Gastrocnemius medialis (tissue), 4 donors: ENCODE data around the gene TP53I13. TPM values are rescaled to one million over a fixed set of nuclear protein-coding genes. Genes with fewer than 3 reads are reported as not detected.
A peak's percentile ranks its signal among the peaks of the same experiment; 100 is the strongest.

Experiments used
- ATAC-seq, 2 donors: fragments of 150-250 bp; one replicate each; pipeline ENCODE4 v1.9.1; 2016
- DNase-seq, 2 donors: peaks; one replicate each; pipeline ENCODE4 v3.0.0-alpha.2; 2019
- H3K27ac ChIP-seq, 4 donors: fragments of 200-600 bp; sonication (generic); 1 replicate in 1 of 4; 2 replicates in 3 of 4; pipeline ENCODE4 v1.5.1; 2016 to 2018; ENCODE audit warnings: mild to moderate bottlenecking in 2 of 4, moderate library complexity in 1 of 4
- H3K27me3 ChIP-seq, 3 donors: fragments of 200-600 bp; sonication (generic) in 2 of 3; 1 replicate in 1 of 3; 2 replicates in 2 of 3; pipeline versions ENCODE4 v1.5.1 to v1.6.0; 2016 to 2019; ENCODE audit warnings: mild to moderate bottlenecking in 1 of 3, moderate library complexity in 1 of 3
- H3K36me3 ChIP-seq, 2 donors: fragments of 200-600 bp; sonication (generic) in 1 of 2; one replicate each; pipeline ENCODE4 v1.5.1; 2017 to 2018
- H3K4me1 ChIP-seq, 2 donors: fragments of 200-600 bp; sonication (generic) in 1 of 2; one replicate each; pipeline ENCODE4 v1.5.1; 2016 to 2017; ENCODE audit warnings: mild to moderate bottlenecking in 2 of 2
- H3K4me3 ChIP-seq, 4 donors: fragments of 200-600 bp; sonication (generic) in 3 of 4; 1 replicate in 1 of 4; 2 replicates in 3 of 4; pipeline ENCODE4 v1.5.1; 2016 to 2019; ENCODE audit warnings: mild to moderate bottlenecking in 2 of 4
- H3K9me3 ChIP-seq, 3 donors: fragments of 200-600 bp; sonication (generic) in 2 of 3; 1 replicate in 1 of 3; 2 replicates in 2 of 3; pipeline ENCODE4 v1.5.1; 2016 to 2019
- CTCF ChIP-seq, 5 experiments: fragments of 450-650 bp in 3 of 5; fragments of 200-600 bp in 2 of 5; sonication (generic) in 2 of 5; IDR thresholded peaks in 4 of 5; conservative IDR thresholded peaks in 1 of 5; 1 replicate in 4 of 5; 2 replicates in 1 of 5; pipeline ENCODE4 v1.5.1; 2016 to 2019; ENCODE audit warnings: antibody characterized with exemption in 5 of 5, mild to moderate bottlenecking in 3 of 5, moderate library complexity in 3 of 5
- POLR2A ChIP-seq, 2 donors: fragments of 450-650 bp; IDR thresholded peaks; one replicate each; pipeline ENCODE4 v1.6.1; 2017; ENCODE audit warnings: antibody characterized with exemption in 2 of 2, mild to moderate bottlenecking in 2 of 2, moderate library complexity in 2 of 2
- in situ Hi-C, 4 donors: fragments of 200-750 bp; cut with MboI; loops; one replicate each; pipeline versions ENCODE4 v1.15.0 to v1.8.0; 2017; ENCODE audit warnings: low sequenced_read_pairs in 4 of 4
- intact Hi-C: fragments of 100-400 bp; cut with DNase I; formaldehyde crosslinking; loops from one replicate; pipeline ENCODE4 v1.15.1; 2023; ENCODE audit warnings: low total_unique reads
- total RNA-seq, 4 donors: library from RNA; depleted of rRNA; stranded (reverse); fragments of >200 nt; gene quantifications; one replicate each; pipeline versions ENCODE4 v1.1.0 to v1.2.3, GENCODE V29; 2016

Gene TP53I13
- total RNA-seq, result 10 to 100 TPM; 31.0 to 50.2 (median 32.1) TPM

- peak within 1 kb of the TSS; percentile 66 to 82 (median 79) for H3K4me3 ChIP-seq
- intact Hi-C loops (loop anchor here (1.0 to 10.0 kb wide), 3 partner anchors 178 to 424 kb away; partner anchors contain the start of genes SSH2 and TAOK1), in situ Hi-C loops (loop anchor here in 1 of 4 donors (25.0 kb wide), 1 partner anchor 369 kb away; the partner anchor contains the start of genes EFCAB5 and SSH2)
- H3K27me3 ChIP-seq, result peaks cover 0 to 5% (median 0%) of the 10 kb centered on the region in 3 donors
- no peaks in the 10 kb centered on the region for H3K9me3 ChIP-seq
- peak; percentile 66 to 86 for TF ChIP-seq POLR2A (IDR thresholded peaks at IDR 0.05)
- no peak for TF ChIP-seq CTCF (IDR thresholded peaks at IDR 0.05 in 4 of 5, conservative IDR thresholded peaks at IDR 0.05 in 1 of 5)
- DNase-seq (peak; percentile 62 to 76), ATAC-seq (peak; percentile 61 to 69)
- peaks cover 17 to 28% of the 10 kb centered on the region in 2 donors for H3K4me1 ChIP-seq
- peak within 1 kb of the TSS; percentile 85 to 93 (median 86) for H3K27ac ChIP-seq
- no peaks in the 10 kb centered on the region for H3K36me3 ChIP-seq
Observed at GRCh38 chr17:29568331-29569244, at the start of gene TP53I13. TSS of gene TP53I13 (plus strand) at chr17:29568701. CDS start at chr17:29568759, 58 bp downstream.

- peaks cover 0 to 43% of the 10 kb centered on the region in 2 donors for H3K36me3 ChIP-seq
- TF ChIP-seq CTCF (IDR thresholded peaks at IDR 0.05 in 4 of 5, conservative IDR thresholded peaks at IDR 0.05 in 1 of 5) (no peak), POLR2A (IDR thresholded peaks at IDR 0.05) (no peak)
- H3K27me3 ChIP-seq, result no peaks in the 10 kb centered on the region
- DNase-seq (no peak), ATAC-seq (no peak)
- H3K4me1 ChIP-seq, result no peaks in the 10 kb centered on the region
- intact Hi-C loops (no loop called here), in situ Hi-C loops (no loop called here)
- H3K4me3 ChIP-seq, result no peak overlapping the region
- H3K27ac ChIP-seq, result no peak overlapping the region
- H3K9me3 ChIP-seq, result no peaks in the 10 kb centered on the region
Observed at GRCh38 chr17:29524692-29525091, 43.8 kb upstream of the TP53I13 start.

- Histone ChIP-seq H3K27ac (no peak overlapping the region), H3K9me3 (no peaks in the 10 kb centered on the region), H3K4me1 (no peaks in the 10 kb centered on the region), H3K36me3 (peaks cover 0 to 40% of the 10 kb centered on the region in 2 donors), H3K27me3 (no peaks in the 10 kb centered on the region), H3K4me3 (no peak overlapping the region)
- DNase-seq, result no peak
- no peak for ATAC-seq
- intact Hi-C loops (no loop called here), in situ Hi-C loops (no loop called here)
- no peak for TF ChIP-seq CTCF (IDR thresholded peaks at IDR 0.05 in 4 of 5, conservative IDR thresholded peaks at IDR 0.05 in 1 of 5)
- TF ChIP-seq POLR2A (IDR thresholded peaks at IDR 0.05), result no peak
Observed at GRCh38 chr17:29526322-29526721, 42.2 kb upstream of the TP53I13 start.

GRCh38 chr17:29533976-29534375 lies 34.5 kb upstream of the TP53I13 start:
- DNase-seq (no peak), ATAC-seq (no peak)
- no peaks in the 10 kb centered on the region for H3K9me3 ChIP-seq
- TF ChIP-seq POLR2A (IDR thresholded peaks at IDR 0.05) (no peak), CTCF (IDR thresholded peaks at IDR 0.05 in 4 of 5, conservative IDR thresholded peaks at IDR 0.05 in 1 of 5) (no peak)
- H3K4me3 ChIP-seq, result no peak overlapping the region
- H3K36me3 ChIP-seq, result peaks cover 0 to 51% of the 10 kb centered on the region in 2 donors
- intact Hi-C loops (no loop called here), in situ Hi-C loops (no loop called here)
- no peaks in the 10 kb centered on the region for H3K27me3 ChIP-seq
- H3K4me1 ChIP-seq, result no peaks in the 10 kb centered on the region
- H3K27ac ChIP-seq, result no peak overlapping the region
